HCT116 (cell line): ENCODE measurements around the gene FERMT3. TPM values are rescaled to one million over a fixed set of nuclear protein-coding genes. Genes with fewer than 3 reads are reported as not detected.

Experiments used
- ATAC-seq: fragments of 200-7000 bp; cut with Tn5 transposase; 2 replicates; pipeline ENCODE4 v1.9.1; 2020; ENCODE audit warnings: mild to moderate bottlenecking, moderate library complexity
- BruUV-seq: library from RNA; stranded (reverse); fragments of 400-500 nt; replicated peaks from 2 replicates; lab custom pipeline; 2021; lab: Mats Ljungman, UMichigan
- CTCF ChIA-PET: fragments of 300-600 bp; sonication (Branson Sonifier 250); formaldehyde crosslinking; loops from one replicate; lab custom pipeline; 2021; ENCODE audit warnings: antibody characterized with exemption; lab: Charles Lee
- POLR2A ChIA-PET: fragments of 300-600, 350-600 bp; sonication (Branson Sonifier 250); formaldehyde crosslinking; loops from one replicate; lab custom pipeline; 2021; ENCODE audit warnings: antibody characterized with exemption; lab: Charles Lee
- RAD21 ChIA-PET, 2 experiments: fragments of 300-600 bp; sonication (Branson Sonifier 250); formaldehyde crosslinking; loops; one replicate each; lab custom pipeline; 2023; ENCODE audit warnings: low total read pairs in 2 of 2; ENCODE audit not compliant: uncharacterized antibody in 2 of 2, unreplicated experiment in 2 of 2, low non-redundant PET in 1 of 2; lab: Charles Lee
- DNase-seq: peaks from one replicate; pipeline ENCODE4 v3.0.0-alpha.2; 2010; ENCODE audit warnings: low read depth, low spot score
- H2AFZ ChIP-seq: fragments of 200-600 bp; shearing (Covaris generic), sonication (generic); 2 replicates; pipeline ENCODE4 v1.6.1; 2017; ENCODE audit warnings: low read depth, mixed run types, mixed read lengths, antibody characterized with exemption, low read length; ENCODE audit not compliant: poor library complexity, severe bottlenecking
- H3K27ac ChIP-seq: 2 replicates; pipeline ENCODE4 v1.5.1; 2012; ENCODE audit warnings: low read depth, low read length
- H3K27me3 ChIP-seq: fragments of 200-600 bp; sonication (generic); 2 replicates; pipeline ENCODE4 v1.6.1; 2016; ENCODE audit warnings: mixed run types, low read length, mixed read lengths; ENCODE audit not compliant: insufficient read depth
- H3K36me3 ChIP-seq, 2 experiments: fragments of 200-500 bp in 1 of 2; fragments of 200-600 bp in 1 of 2; sonication (Bioruptor generic) in 1 of 2; sonication (generic) in 1 of 2; 2 replicates each; pipeline versions ENCODE4 v1.5.1 to v1.6.1; 2014 to 2016; ENCODE audit warnings: low read length in 2 of 2, inconsistent platforms in 1 of 2, mixed read lengths in 1 of 2, mixed run types in 1 of 2; ENCODE audit not compliant: insufficient read depth in 2 of 2, control insufficient read depth in 1 of 2
- H3K4me1 ChIP-seq, 2 experiments: fragments of 200-600 bp in 1 of 2; sonication (generic) in 1 of 2; 2 replicates each; pipeline versions ENCODE4 v1.5.1 to v1.6.1; 2012 to 2017; ENCODE audit warnings: low read length in 2 of 2, inconsistent platforms in 1 of 2, mild to moderate bottlenecking in 1 of 2, mixed read lengths in 1 of 2, mixed run types in 1 of 2, moderate library complexity in 1 of 2; ENCODE audit not compliant: insufficient read depth in 2 of 2, control insufficient read depth in 1 of 2
- H3K4me2 ChIP-seq: fragments of 200-600 bp; sonication (generic); 2 replicates; pipeline ENCODE4 v1.6.1; 2017; ENCODE audit warnings: mixed run types, low read length, mixed read lengths
- H3K4me3 ChIP-seq, 2 experiments: fragments of 200-600 bp in 1 of 2; sonication (generic) in 1 of 2; replicated peaks in 1 of 2; 2 replicates each; pipeline ENCODE4 v1.5.1; 2011 to 2016; ENCODE audit warnings: low read length in 2 of 2, control low read depth in 1 of 2, low read depth in 1 of 2, mild to moderate bottlenecking in 1 of 2, mixed read lengths in 1 of 2, mixed run types in 1 of 2
- H3K79me2 ChIP-seq: fragments of 200-600 bp; sonication (generic); 2 replicates; pipeline ENCODE4 v1.6.1; 2017; ENCODE audit warnings: mild to moderate bottlenecking, mixed run types, low read length, moderate library complexity, mixed read lengths; ENCODE audit not compliant: insufficient read depth
- H3K9ac ChIP-seq: fragments of 200-600 bp; sonication (generic); 2 replicates; pipeline ENCODE4 v1.6.1; 2016; ENCODE audit warnings: low read length, mixed read lengths
- H3K9me2 ChIP-seq: fragments of 200-600 bp; sonication (generic), shearing (Covaris generic); 2 replicates; pipeline ENCODE4 v1.6.1; 2017; ENCODE audit warnings: mixed run types, mild to moderate bottlenecking, moderate library complexity; ENCODE audit not compliant: insufficient read depth
- H3K9me3 ChIP-seq, 2 experiments: fragments of 200-500 bp in 1 of 2; fragments of 200-600 bp in 1 of 2; sonication (Bioruptor generic) in 1 of 2; sonication (generic) in 1 of 2; 2 replicates each; pipeline ENCODE4 v1.6.1; 2014 to 2017; ENCODE audit warnings: low read length in 2 of 2, mixed read lengths in 2 of 2, inconsistent platforms in 1 of 2, low read depth in 1 of 2, mild to moderate bottlenecking in 1 of 2, mixed run types in 1 of 2, moderate library complexity in 1 of 2; ENCODE audit not compliant: control insufficient read depth in 1 of 2, insufficient read depth in 1 of 2
- H4K20me1 ChIP-seq: fragments of 200-600 bp; sonication (generic), shearing (Covaris generic); 2 replicates; pipeline ENCODE4 v1.6.1; 2017; ENCODE audit warnings: mixed run types, mild to moderate bottlenecking, moderate library complexity; ENCODE audit not compliant: insufficient read depth
- ATF3 ChIP-seq: IDR thresholded peaks from 2 replicates; pipeline ENCODE4 v1.6.1; 2012
- CBX3 ChIP-seq: IDR thresholded peaks from 2 replicates; pipeline ENCODE4 v1.6.1; 2012; ENCODE audit warnings: low read depth
- CEBPB ChIP-seq: IDR thresholded peaks from 2 replicates; pipeline ENCODE4 v1.6.1; 2012; ENCODE audit warnings: low read depth
- EZH2 ChIP-seq: fragments of 200-600 bp; sonication (generic); IDR thresholded peaks from 2 replicates; pipeline ENCODE4 v1.6.1; 2017; ENCODE audit warnings: antibody characterized with exemption, mixed run types
- EZH2phosphoT487 ChIP-seq: fragments of 200-600 bp; IDR thresholded peaks from 2 replicates; pipeline ENCODE4 v1.6.1; 2018; ENCODE audit warnings: antibody characterized with exemption, borderline replicate concordance
- POLR2A ChIP-seq: IDR thresholded peaks from 2 replicates; pipeline ENCODE4 v1.7.0; 2011; ENCODE audit warnings: borderline replicate concordance; ENCODE audit not compliant: insufficient read depth, insufficient read length; ENCODE audit errors: extremely low read depth
- REST ChIP-seq: IDR thresholded peaks from 2 replicates; pipeline ENCODE4 v1.6.1; 2012; ENCODE audit warnings: low read depth
- YY1 ChIP-seq: IDR thresholded peaks from 2 replicates; pipeline ENCODE4 v1.6.1; 2011; ENCODE audit warnings: low read length, low read depth, moderate library complexity, mild to moderate bottlenecking; ENCODE audit not compliant: insufficient replicate concordance; ENCODE audit errors: extremely low read depth
- ZNF274 ChIP-seq: fragments of 200-500 bp; sonication (Bioruptor generic); IDR thresholded peaks from 2 replicates; pipeline ENCODE4 v1.6.1; 2014; ENCODE audit warnings: mild to moderate bottlenecking, low read depth, low read length, inconsistent platforms
- intact Hi-C: fragments of 100-400 bp; cut with micrococcal nuclease; formaldehyde crosslinking; loops from 2 replicates; pipeline ENCODE4 v1.10.0; 2022
- total RNA-seq: library from RNA; stranded (reverse); gene quantifications from one replicate; pipeline ENCODE4 v1.2.1, GENCODE V29; 2021; ENCODE audit not compliant: unreplicated experiment

The FERMT3 gene
- total RNA-seq, 1 experiment from 2014 or later: 4.3 TPM

- Histone ChIP-seq H3K4me2 (no peak overlapping the region), H3K4me3 (no peak overlapping the region), H3K9me2 (no peaks in the 10 kb centered on the region), H3K27ac (no peak overlapping the region), H3K27me3 (no peaks in the 10 kb centered on the region), H4K20me1 (peaks cover 6% of the 10 kb centered on the region; the same call in 1 of the 2 replicates), H3K9me3 (no peaks in the 10 kb centered on the region), H3K79me2 (peaks cover 65% of the 10 kb centered on the region), H3K9ac (no peak overlapping the region), H2AFZ (no peak overlapping the region), H3K4me1 (no peaks in the 10 kb centered on the region), H3K36me3 (peaks cover 80 to 82% of the 10 kb centered on the region in 2 experiments)
- TF ChIP-seq ATF3: no peak
- TF ChIP-seq REST: no peak
- no peak for TF ChIP-seq ZNF274
- TF ChIP-seq CEBPB: no peak
- TF ChIP-seq EZH2phosphoT487: no peak
- DNase-seq: no peak
- no peak for ATAC-seq
- CTCF ChIA-PET: no interaction called here
- no TSS peak for BruUV-seq
- POLR2A ChIA-PET: no interaction called here
- RAD21 ChIA-PET: no interaction called here
- intact Hi-C loops: no loop called here
These were observed 8.0 kb upstream of the FERMT3 start for GRCh38 chr11:64198511-64198910.

DNA sequence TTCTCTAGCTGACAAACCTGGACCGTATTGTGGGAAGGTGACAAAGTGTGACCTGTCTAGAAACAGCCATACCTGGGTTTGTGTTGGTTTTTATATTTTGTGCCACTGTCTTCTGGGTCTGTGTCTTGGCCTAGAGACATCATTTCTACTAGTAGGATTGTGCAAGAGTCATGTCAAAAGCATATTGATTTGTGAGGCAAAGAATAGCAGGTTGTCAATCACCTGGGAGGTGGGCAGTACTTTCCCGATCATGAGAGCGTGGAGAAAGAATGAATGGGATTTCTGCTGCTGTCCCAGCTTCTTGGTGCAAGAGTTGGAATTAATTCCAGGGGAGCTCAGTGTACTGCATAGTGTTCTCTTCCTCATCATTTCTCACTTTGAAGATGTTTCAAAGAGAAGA is 5.0 kb upstream of the FERMT3 start:
- no TSS peak for BruUV-seq
- POLR2A ChIA-PET: no interaction called here

More for the DNA sequence above, 5.0 kb upstream of the FERMT3 start:
- H3K27ac ChIP-seq: no peak overlapping the region
- no peak overlapping the region for H2AFZ ChIP-seq
- no peak for DNase-seq
- no peak for ATAC-seq
- no peak overlapping the region for H3K4me3 ChIP-seq
- ChIA-PET CTCF (interaction anchor here (1.4 kb wide), 1 partner anchor 15 kb away, joined by 3 read pairs; no protein-coding TSS in a partner anchor), RAD21 (no interaction called here)
- H4K20me1 ChIP-seq: no peaks in the 10 kb centered on the region
- no peak overlapping the region for H3K9ac ChIP-seq
- intact Hi-C loops: no loop called here
- H3K36me3 ChIP-seq: peaks cover 64 to 73% of the 10 kb centered on the region in 2 experiments
- H3K79me2 ChIP-seq: peaks cover 57% of the 10 kb centered on the region
- no peaks in the 10 kb centered on the region for H3K27me3 ChIP-seq
- H3K9me3 ChIP-seq: no peaks in the 10 kb centered on the region
- no peaks in the 10 kb centered on the region for H3K9me2 ChIP-seq
- TF ChIP-seq YY1 (no peak), POLR2A (no peak), EZH2 (no peak), CBX3 (no peak)
- H3K4me2 ChIP-seq: no peak overlapping the region
- H3K4me1 ChIP-seq: peaks cover 0 to 8% of the 10 kb centered on the region in 2 experiments; a peak in 1 of 4 replicates
